HepG2 (cell line): ENCODE data around the gene HSPA1A. TPM values are rescaled to one million over a fixed set of nuclear protein-coding genes. Genes with fewer than 3 reads are reported as not detected.

Experiments
- AGO2 ChIP-seq: fragments of 200-400 bp; formaldehyde crosslinking; optimal IDR thresholded peaks from 2 replicates; pipeline ENCODE3; 2017; ENCODE audit warnings: mild to moderate bottlenecking, low read depth, low read length, moderate library complexity
- ATF7-NPFF ChIP-seq: sonication (generic); formaldehyde crosslinking; IDR thresholded peaks from 2 replicates; pipeline ENCODE4 v1.8.1; 2023; ENCODE audit warnings: mild to moderate bottlenecking, low read depth, missing genetic modification reagents, moderate library complexity
- CHCHD3 ChIP-seq: sonication (generic); formaldehyde crosslinking; IDR thresholded peaks from 2 replicates; pipeline ENCODE4 v1.8.0; 2022; ENCODE audit warnings: mild to moderate bottlenecking, missing genetic modification reagents, moderate library complexity
- EEA1 ChIP-seq: sonication (generic); formaldehyde crosslinking; IDR thresholded peaks from 2 replicates; pipeline ENCODE4 v1.5.1; 2020; ENCODE audit warnings: mild to moderate bottlenecking, missing genetic modification reagents, borderline replicate concordance
- HIVEP1 ChIP-seq: sonication (generic); formaldehyde crosslinking; IDR thresholded peaks from 2 replicates; pipeline ENCODE4 v1.4.0; 2020; ENCODE audit warnings: mild to moderate bottlenecking, missing genetic modification reagents
- MEF2D ChIP-seq: sonication (generic); formaldehyde crosslinking; IDR thresholded peaks from 2 replicates; pipeline ENCODE4 v1.5.1; 2020; ENCODE audit warnings: mild to moderate bottlenecking, missing genetic modification reagents
- MIER3 ChIP-seq: IDR thresholded peaks from 2 replicates; pipeline ENCODE4 v1.6.1; 2016; ENCODE audit warnings: missing compliant biosample characterization, borderline replicate concordance
- MZF1 ChIP-seq: sonication (generic); formaldehyde crosslinking; IDR thresholded peaks from 2 replicates; pipeline ENCODE4 v1.8.1; 2023; ENCODE audit warnings: mild to moderate bottlenecking, missing genetic modification reagents, borderline replicate concordance
- NFE2L1 ChIP-seq: sonication (generic); formaldehyde crosslinking; IDR thresholded peaks from 2 replicates; pipeline ENCODE4 v1.4.0; 2020; ENCODE audit warnings: missing genetic modification reagents, mild to moderate bottlenecking, borderline replicate concordance
- NFKBIZ ChIP-seq: IDR thresholded peaks from 2 replicates; pipeline ENCODE4 v1.6.1; 2018; ENCODE audit warnings: missing genetic modification reagents, missing compliant biosample characterization
- NFYC ChIP-seq: IDR thresholded peaks from 2 replicates; pipeline ENCODE4 v1.6.1; 2016; ENCODE audit warnings: missing genetic modification reagents, missing compliant biosample characterization
- PHF5A ChIP-seq: IDR thresholded peaks from one replicate; pipeline ENCODE4 v1.6.1; 2018; ENCODE audit warnings: low read depth, missing genetic modification reagents; ENCODE audit not compliant: unreplicated experiment
- SCMH1 ChIP-seq: sonication (generic); formaldehyde crosslinking; IDR thresholded peaks from 2 replicates; pipeline ENCODE4 v1.9.0; 2021; ENCODE audit warnings: missing genetic modification reagents, mild to moderate bottlenecking, borderline replicate concordance
- SRSF9 ChIP-seq: fragments of 200-400 bp; formaldehyde crosslinking; IDR thresholded peaks from 2 replicates; pipeline ENCODE4 v1.6.1; 2018; ENCODE audit warnings: borderline replicate concordance, mild to moderate bottlenecking, low read depth, low read length; ENCODE audit not compliant: insufficient read depth, poor library complexity, severe bottlenecking
- SSRP1 ChIP-seq: IDR thresholded peaks from 2 replicates; pipeline ENCODE4 v1.6.1; 2016; ENCODE audit warnings: control low read depth
- XBP1 ChIP-seq: sonication (generic); formaldehyde crosslinking; IDR thresholded peaks from 2 replicates; pipeline ENCODE4 v1.5.0; 2020; ENCODE audit warnings: missing genetic modification reagents
- ZBTB38 ChIP-seq: sonication (generic); formaldehyde crosslinking; IDR thresholded peaks from 2 replicates; pipeline ENCODE4 v1.5.1; 2020; ENCODE audit warnings: mild to moderate bottlenecking, missing genetic modification reagents
- ZFP1 ChIP-seq: IDR thresholded peaks from 2 replicates; pipeline ENCODE4 v1.6.1; 2016
- ZKSCAN1 ChIP-seq: fragments of 150-350 bp; IDR thresholded peaks from 2 replicates; pipeline ENCODE4 v1.6.1; 2014; ENCODE audit warnings: low read length
- ZNF143 ChIP-seq: sonication (generic); formaldehyde crosslinking; IDR thresholded peaks from 2 replicates; pipeline ENCODE4 v1.4.0; 2020; ENCODE audit warnings: missing genetic modification reagents
- ZNF260 ChIP-seq: sonication (generic); formaldehyde crosslinking; IDR thresholded peaks from 2 replicates; pipeline ENCODE4 v1.4.0; 2020; ENCODE audit warnings: missing genetic modification reagents, low read depth, mild to moderate bottlenecking, borderline replicate concordance
- ZNF30 ChIP-seq: sonication (generic); formaldehyde crosslinking; IDR thresholded peaks from 2 replicates; pipeline ENCODE4 v1.5.0; 2020; ENCODE audit warnings: mild to moderate bottlenecking, missing genetic modification reagents
- ZNF674 ChIP-seq: sonication (generic); formaldehyde crosslinking; IDR thresholded peaks from 2 replicates; pipeline ENCODE4 v1.5.0; 2020; ENCODE audit warnings: low read depth, mild to moderate bottlenecking, missing genetic modification reagents
- ZNF83 ChIP-seq: sonication (generic); formaldehyde crosslinking; IDR thresholded peaks from 2 replicates; pipeline ENCODE4 v1.4.0; 2020; ENCODE audit warnings: missing genetic modification reagents, mild to moderate bottlenecking, borderline replicate concordance
- ZNF879 ChIP-seq: sonication (generic); formaldehyde crosslinking; IDR thresholded peaks from 2 replicates; pipeline ENCODE4 v1.8.1; 2023; ENCODE audit warnings: missing genetic modification reagents
- polyA plus RNA-seq, 8 experiments: library from polyadenylated mRNA; depleted of rRNA in 3 of 8; stranded (reverse) in 7 of 8; unstranded in 1 of 8; fragments of >200 nt; fragmentation: Illumina TruSeq in 4 of 8; extraction: Trizol in 4 of 8; gene quantifications; 2 replicates each; pipeline versions ENCODE4 v1.2.1 to v1.2.3, GENCODE V29; 2011 to 2016; ENCODE audit warnings: low read depth in 4 of 8, missing spikeins in 1 of 8, mixed read lengths in 1 of 8; ENCODE audit not compliant: insufficient read depth in 1 of 8
- total RNA-seq, 5 experiments: library from RNA; depleted of rRNA; stranded (reverse); fragments of >200 nt; fragmentation: Illumina TruSeq; extraction: Trizol; gene quantifications; 2 replicates each; pipeline ENCODE4 v1.2.3, GENCODE V29; 2016; ENCODE audit warnings: low read depth in 1 of 5
- TF ChIP-seq, protein P1 (sequence below): sonication (generic); formaldehyde crosslinking; IDR thresholded peaks from 2 replicates; pipeline ENCODE4 v1.9.0; 2021; ENCODE audit warnings: missing genetic modification reagents, mild to moderate bottlenecking, borderline replicate concordance
- TF ChIP-seq, protein P2 (sequence below): sonication (generic); formaldehyde crosslinking; IDR thresholded peaks from 2 replicates; pipeline ENCODE4 v1.4.0; 2020; ENCODE audit warnings: mild to moderate bottlenecking, low read depth, missing genetic modification reagents

HSPA1A gene
- total and polyA plus RNA-seq, 2 of the 13 experiments (the other 11 are each of a cell fraction or from before 2014, with no cell fraction given) = 44.5 to 85.0 TPM

DNA sequence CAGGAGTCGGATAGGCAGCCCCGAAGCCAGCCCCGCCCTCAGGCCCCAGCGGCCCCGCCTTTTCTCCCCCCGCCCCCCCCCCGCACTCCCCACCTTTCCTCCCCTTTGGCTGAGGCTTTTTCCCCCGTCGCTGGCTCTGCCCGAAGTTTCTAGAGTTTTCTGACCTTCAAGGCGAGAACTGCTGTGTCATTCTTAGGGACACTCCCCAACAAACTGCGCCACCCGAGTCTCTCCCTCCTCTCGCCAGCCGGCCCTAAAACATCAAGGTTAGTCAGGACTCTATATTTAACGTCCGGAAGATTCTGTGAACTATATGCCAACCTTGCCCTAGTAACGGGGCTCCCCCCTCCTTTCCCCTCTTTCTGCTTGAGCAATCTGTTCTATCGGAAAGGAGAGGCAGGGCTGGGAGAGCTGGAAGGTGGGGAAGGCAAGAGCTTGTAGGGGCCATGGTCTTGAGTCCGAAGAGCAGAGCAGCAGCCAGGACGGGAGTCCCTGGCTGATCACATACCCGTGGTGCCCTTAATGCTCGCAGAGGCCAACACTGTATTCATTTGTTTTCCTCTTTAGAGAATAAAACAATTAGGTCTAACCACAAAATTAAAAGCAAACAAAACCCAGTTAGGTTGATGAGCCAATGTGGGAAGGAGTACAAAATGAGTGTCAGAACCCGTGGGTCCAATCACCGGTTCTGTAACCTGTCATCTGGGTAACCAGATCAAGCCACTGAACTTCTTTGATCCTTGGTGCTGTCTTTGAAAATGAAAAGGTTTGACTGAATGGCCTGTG, 6.9 kb downstream of the HSPA1A start (continued):
- TF ChIP-seq PHF5A (CRISPR knock-in tag) (no peak), ZNF83 (CRISPR knock-in tag) (no peak), NFKBIZ (CRISPR knock-in tag) (no peak; the same call in 1 of the 2 replicates), ZNF260 (CRISPR knock-in tag) (no peak), MZF1 (CRISPR knock-in tag) (no peak), SCMH1 (CRISPR knock-in tag) (no peak), NFE2L1 (CRISPR knock-in tag) (0 out of 2 replicates have a peak, but pooled peaks have one; percentile 36), XBP1 (CRISPR knock-in tag) (no peak), MEF2D (CRISPR knock-in tag) (peak; percentile 32; the same call in 1 of the 2 replicates), ATF7-NPFF (CRISPR knock-in tag) (no peak), ZFP1 (CRISPR knock-in tag) (no peak), EEA1 (CRISPR knock-in tag) (no peak), ZNF879 (no peak), ZNF143 (CRISPR knock-in tag) (no peak), ZKSCAN1 (peak; percentile 55; the same call in 1 of the 2 replicates), MIER3 (CRISPR knock-in tag) (no peak), NFYC (CRISPR knock-in tag) (no peak), SRSF9 (no peak), ZNF30 (CRISPR knock-in tag) (no peak), ZBTB38 (no peak), CHCHD3 (CRISPR knock-in tag) (no peak), SSRP1 (no peak; the same call in 1 of the 2 replicates), ZNF674 (0 out of 2 replicates have a peak, but pooled peaks have one; percentile 23), HIVEP1 (no peak), AGO2 (no peak)
- TF ChIP-seq, protein P1, sequence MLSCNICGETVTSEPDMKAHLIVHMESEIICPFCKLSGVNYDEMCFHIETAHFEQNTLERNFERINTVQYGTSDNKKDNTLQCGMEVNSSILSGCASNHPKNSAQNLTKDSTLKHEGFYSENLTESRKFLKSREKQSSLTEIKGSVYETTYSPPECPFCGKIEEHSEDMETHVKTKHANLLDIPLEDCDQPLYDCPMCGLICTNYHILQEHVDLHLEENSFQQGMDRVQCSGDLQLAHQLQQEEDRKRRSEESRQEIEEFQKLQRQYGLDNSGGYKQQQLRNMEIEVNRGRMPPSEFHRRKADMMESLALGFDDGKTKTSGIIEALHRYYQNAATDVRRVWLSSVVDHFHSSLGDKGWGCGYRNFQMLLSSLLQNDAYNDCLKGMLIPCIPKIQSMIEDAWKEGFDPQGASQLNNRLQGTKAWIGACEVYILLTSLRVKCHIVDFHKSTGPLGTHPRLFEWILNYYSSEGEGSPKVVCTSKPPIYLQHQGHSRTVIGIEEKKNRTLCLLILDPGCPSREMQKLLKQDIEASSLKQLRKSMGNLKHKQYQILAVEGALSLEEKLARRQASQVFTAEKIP (CRISPR knock-in tag) = no peak
- TF ChIP-seq, protein P2, sequence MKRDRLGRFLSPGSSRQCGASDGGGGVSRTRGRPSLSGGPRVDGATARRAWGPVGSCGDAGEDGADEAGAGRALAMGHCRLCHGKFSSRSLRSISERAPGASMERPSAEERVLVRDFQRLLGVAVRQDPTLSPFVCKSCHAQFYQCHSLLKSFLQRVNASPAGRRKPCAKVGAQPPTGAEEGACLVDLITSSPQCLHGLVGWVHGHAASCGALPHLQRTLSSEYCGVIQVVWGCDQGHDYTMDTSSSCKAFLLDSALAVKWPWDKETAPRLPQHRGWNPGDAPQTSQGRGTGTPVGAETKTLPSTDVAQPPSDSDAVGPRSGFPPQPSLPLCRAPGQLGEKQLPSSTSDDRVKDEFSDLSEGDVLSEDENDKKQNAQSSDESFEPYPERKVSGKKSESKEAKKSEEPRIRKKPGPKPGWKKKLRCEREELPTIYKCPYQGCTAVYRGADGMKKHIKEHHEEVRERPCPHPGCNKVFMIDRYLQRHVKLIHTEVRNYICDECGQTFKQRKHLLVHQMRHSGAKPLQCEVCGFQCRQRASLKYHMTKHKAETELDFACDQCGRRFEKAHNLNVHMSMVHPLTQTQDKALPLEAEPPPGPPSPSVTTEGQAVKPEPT = no peak; the same call in 1 of the 2 replicates
